ENCODE results near the gene TAF6L.
"Not testable (repeated sequence)": the region's sequence is repeated elsewhere in the genome, so short reads cannot be mapped to it uniquely, and the experiment has no call there.

TAF6L gene

GRCh38 chr11:62757846-62758788 is 13.1 kb upstream of the TAF6L start:
- no peak for DNase-seq

- not testable (repeated sequence) for DNase-seq
Measured at GRCh38 chr11:62760867-62761227, 10.3 kb upstream of the TAF6L start.

- DNase-seq: peak in 1 of 2 donors; percentile 50
Measured at GRCh38 chr11:62770778-62771143, 435 bp upstream of the TAF6L start.

GRCh38 chr11:62774407-62774806 is 3.2 kb downstream of the TAF6L start:
- DNase-seq: no peak

GRCh38 chr11:62775646-62776045 is 4.5 kb downstream of the TAF6L start:
- DNase-seq: no peak

- DNase-seq: no peak
Measured at GRCh38 chr11:62777389-62777788, 6.2 kb downstream of the TAF6L start.

- DNase-seq: no peak
Measured at GRCh38 chr11:62778441-62778840, 7.2 kb downstream of the TAF6L start.

- no peak for DNase-seq
Measured at GRCh38 chr11:62782753-62783152, 11.6 kb downstream of the TAF6L start.

GRCh38 chr11:62786318-62787004 is 15.3 kb downstream of the TAF6L start:
- peak; percentile 70 for DNase-seq

- DNase-seq: peak; percentile 96 to 97
Measured at GRCh38 chr11:62787005-62787759, 16.0 kb downstream of the TAF6L start, which contains the start of gene TMEM179B. Gene TMEM179B (plus strand): TSS chr11:62787402. CDS start chr11:62787432, 30 bp downstream.

- no peak for DNase-seq
Measured at GRCh38 chr11:62788991-62789390, 17.8 kb downstream of the TAF6L start.

- DNase-seq: no peak
Measured at GRCh38 chr11:62789576-62789975, 18.4 kb downstream of the TAF6L start.

GRCh38 chr11:62791501-62792201 is 20.5 kb downstream of the TAF6L start, which contains the start of gene TMEM223:
Gene TMEM223 (minus strand): TSS chr11:62792006. CDS start chr11:62791994, 12 bp downstream.
- peak; percentile 81 to 85 for DNase-seq

GRCh38 chr11:62792202-62792575 is 21.0 kb downstream of the TAF6L start:
- DNase-seq: no peak

- no peak for DNase-seq
Measured at GRCh38 chr11:62794201-62794775, 23.1 kb downstream of the TAF6L start.

- DNase-seq: no peak
Measured at GRCh38 chr11:62796281-62796680, 25.1 kb downstream of the TAF6L start.

- no peak for DNase-seq
Measured at GRCh38 chr11:62799486-62799885, 28.3 kb downstream of the TAF6L start.

- no peak for DNase-seq
Measured at GRCh38 chr11:62801071-62801470, 29.9 kb downstream of the TAF6L start.

- DNase-seq: no peak
Measured at GRCh38 chr11:62804310-62805075, 33.3 kb downstream of the TAF6L start.

- DNase-seq: peak; percentile 91 to 93
Measured at GRCh38 chr11:62805076-62805892, 34.1 kb downstream of the TAF6L start, which contains the start of gene NXF1. Gene NXF1 (minus strand): TSS chr11:62805440. CDS start chr11:62805356, 84 bp downstream.

Data from hippocampal formation (tissue), 2 donors.